Spleen (tissue), 7 donors: ENCODE measurements around the gene ADAMTS19.

Experiments
- CTCF ChIP-seq, 11 experiments: fragments of 200-600 bp in 7 of 11; fragments of 450-650 bp in 4 of 11; sonication (generic) in 4 of 11; IDR thresholded peaks in 8 of 11; conservative IDR thresholded peaks in 3 of 11; 1 replicate in 7 of 11; 2 replicates in 4 of 11; pipeline versions ENCODE4 v1.4.0 to v1.8.0; 2016 to 2021; ENCODE audit warnings: antibody characterized with exemption in 11 of 11, inconsistent platforms in 4 of 11, mild to moderate bottlenecking in 1 of 11
- POLR2AphosphoS5 ChIP-seq, 3 donors: sonication (generic); formaldehyde crosslinking; IDR thresholded peaks; one replicate each; pipeline ENCODE4 v1.5.1; 2017; ENCODE audit warnings: antibody characterized with exemption in 3 of 3
- donor health status: DM: no; HTN: no; CAD: no; lungs with moderate emphysema.
- donor health status: DM: no; HTN: no; CAD: no.
- donor health status: DM: no; HTN: no; CAD: no.

GRCh38 chr5:129410488-129410887, 49.6 kb upstream of the ADAMTS19 start:
- no peak for TF ChIP-seq CTCF (IDR thresholded peaks at IDR 0.05 in 8 of 11, conservative IDR thresholded peaks at IDR 0.05 in 3 of 11)
- no peak for TF ChIP-seq POLR2AphosphoS5 (IDR thresholded peaks at IDR 0.05)
